ENCODE results near the gene SRC.

The SRC gene

DNA sequence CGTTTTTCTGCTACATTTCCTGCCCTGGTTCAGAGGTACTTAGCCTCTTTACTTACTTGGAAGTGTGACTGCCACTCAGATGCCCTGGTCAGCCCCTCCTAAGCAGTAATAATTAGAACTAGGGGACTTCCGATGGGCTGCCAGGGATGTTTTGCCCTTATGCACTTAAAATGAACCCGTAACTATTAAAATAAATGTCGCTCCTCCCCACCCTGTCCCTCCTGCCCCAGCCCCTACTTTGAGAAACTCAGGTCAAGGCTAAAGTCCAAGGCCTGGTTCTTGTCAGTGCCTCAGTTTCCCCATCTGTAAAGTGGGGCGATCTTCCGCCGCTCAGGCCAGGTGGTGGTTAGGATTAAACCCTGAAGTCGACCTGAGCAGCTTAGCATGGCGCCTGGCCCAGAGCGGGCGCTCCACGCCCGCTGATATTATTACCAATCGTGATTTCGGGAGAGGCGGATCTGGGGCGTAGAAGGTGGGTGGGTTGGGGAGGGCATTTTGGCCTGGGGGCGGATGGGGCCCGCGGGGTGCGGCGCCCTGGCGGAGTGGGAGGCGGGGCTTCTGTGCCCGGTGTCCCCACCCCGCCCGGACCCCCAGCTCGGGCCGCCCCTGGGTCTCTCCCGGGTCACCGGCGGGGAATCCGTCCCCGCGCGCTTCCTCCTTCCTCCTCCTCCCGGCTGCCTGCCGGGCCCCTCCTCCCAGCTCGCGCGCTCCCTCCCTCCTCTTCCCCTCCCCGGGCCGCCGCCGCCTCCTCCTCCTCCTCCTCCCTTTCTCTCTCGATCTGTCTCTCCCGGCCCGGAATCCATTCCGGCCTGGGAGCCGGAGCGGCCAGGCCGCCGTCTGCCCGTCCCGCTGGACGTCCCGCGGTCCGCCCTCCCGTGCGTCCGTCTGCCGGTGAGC lies at the start of gene SRC:
TSS of gene SRC (plus strand) at position 802 of the 897 bp plus-strand sequence. CDS start 38,014 bp downstream, outside the sequence.
- peak in 1 of 4 experiments; percentile 40 for DNase-seq

DNA sequence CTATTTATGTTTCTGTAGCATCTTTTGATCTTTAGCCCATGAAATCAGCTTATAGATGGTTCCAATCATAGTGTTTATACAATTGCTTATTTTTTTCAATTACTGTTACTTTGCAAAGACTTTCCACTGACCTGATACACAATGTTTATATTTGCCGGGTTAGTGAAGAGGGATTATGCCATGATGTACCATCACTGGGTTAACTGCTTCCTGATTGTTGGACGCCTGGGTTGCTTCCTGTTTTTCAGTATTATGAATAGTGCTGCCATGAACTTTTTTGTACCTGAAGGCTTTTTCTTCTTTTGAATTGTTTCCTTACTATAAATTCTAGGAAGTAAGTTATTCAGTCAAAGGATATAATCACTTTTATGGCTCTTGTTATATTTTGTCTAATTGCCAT lies 49.6 kb upstream of the SRC start:
- DNase-seq = no peak

DNA sequence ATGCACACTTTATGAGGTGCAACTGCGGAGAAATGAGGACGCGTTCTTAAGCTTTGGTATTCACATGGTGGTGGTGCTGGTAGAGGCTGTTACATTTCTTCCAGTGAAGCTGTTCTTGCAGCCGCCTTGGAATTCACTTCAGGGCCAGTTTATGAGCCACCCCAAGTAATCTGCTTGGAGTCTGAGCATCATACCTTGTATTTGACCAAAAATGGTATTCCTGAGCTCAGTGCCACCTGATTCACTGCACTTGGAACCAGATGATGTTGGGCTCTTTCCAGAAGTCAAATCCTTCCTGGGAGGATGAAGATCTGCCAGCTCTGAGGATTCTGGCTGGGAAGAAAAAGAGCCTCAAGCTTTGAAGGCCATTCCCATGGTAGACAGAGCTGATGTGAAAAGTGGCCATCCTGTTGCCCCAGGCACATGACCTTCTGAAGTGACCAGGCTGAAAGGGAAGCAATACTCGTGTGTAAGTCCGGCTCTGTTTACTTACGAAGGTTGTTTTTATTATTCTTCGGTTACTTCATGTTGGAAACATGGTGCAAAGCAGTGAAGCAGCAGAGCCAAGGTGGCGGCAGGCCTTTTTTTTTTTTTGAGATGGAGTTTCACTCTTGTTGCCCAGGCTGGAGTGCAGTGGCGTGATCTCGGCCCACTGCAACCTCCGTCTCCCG lies 48.7 kb upstream of the SRC start:
- no peak for DNase-seq

GRCh38 chr20:37298190-37298939 lies 47.6 kb upstream of the SRC start:
- DNase-seq = no peak

DNA sequence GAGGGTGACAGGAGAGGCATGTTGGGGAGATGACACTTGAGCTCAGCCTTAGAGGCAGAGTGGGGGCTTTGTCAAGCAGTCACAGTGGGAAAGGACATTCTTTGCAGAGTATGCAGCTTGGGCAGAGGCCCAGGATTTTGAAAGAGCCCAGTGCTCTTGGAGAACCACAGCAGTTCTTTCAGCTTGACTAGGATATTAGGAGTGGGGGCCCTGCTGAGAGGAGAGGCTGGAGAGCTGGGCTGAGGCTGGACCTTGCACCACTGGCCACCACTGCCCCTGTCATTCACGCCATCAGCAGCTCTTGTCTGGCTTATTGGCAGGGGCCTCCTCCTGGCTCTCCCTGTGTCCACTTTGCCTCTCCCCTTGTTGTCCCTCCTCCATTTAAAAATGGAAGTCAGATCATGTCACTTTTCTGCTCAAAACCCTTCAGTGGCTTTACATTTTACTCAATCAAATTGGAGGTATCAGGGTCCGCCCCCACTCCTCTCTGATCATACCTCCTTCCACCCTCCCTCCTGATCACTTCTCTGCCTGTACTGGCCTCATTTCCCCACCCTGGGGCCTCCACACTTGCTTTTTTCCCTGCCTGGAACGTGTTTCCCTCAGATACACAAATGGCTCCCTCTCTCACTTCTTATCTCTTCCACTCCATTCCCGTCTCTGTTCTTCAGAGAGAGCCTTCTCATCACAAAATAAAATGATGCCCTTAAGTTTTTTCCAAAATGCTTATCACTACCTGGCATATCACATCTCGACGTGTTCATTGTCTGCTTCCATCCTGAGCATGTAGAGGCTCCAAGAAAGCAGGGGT lies 46.0 kb upstream of the SRC start:
- no peak for DNase-seq

- no peak for DNase-seq
Measured at GRCh38 chr20:37301120-37301519, 44.8 kb upstream of the SRC start.

GRCh38 chr20:37301558-37301957 lies 44.4 kb upstream of the SRC start:
- DNase-seq = no peak

- no peak for DNase-seq
Measured at GRCh38 chr20:37302981-37303380, 43.0 kb upstream of the SRC start.

DNA sequence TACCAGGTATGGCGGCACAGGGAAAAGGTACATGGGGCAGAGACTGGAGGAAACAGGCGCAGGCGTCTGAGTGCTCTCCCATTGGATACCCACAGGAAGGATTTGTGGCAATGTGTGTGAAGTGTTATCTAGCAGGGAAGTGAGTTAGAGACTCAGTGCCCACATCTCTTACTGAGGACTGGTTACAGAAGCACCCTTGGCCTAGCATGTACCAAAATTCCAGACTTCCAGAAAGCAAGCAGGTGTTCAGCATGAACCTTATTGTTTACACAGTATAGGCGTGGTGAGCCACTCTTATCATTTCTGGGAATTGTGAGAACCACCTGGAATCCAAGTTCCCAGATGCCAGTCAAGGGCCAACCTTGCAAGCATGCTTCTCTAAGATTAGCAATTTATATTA lies 42.3 kb upstream of the SRC start:
- no peak for DNase-seq

DNA sequence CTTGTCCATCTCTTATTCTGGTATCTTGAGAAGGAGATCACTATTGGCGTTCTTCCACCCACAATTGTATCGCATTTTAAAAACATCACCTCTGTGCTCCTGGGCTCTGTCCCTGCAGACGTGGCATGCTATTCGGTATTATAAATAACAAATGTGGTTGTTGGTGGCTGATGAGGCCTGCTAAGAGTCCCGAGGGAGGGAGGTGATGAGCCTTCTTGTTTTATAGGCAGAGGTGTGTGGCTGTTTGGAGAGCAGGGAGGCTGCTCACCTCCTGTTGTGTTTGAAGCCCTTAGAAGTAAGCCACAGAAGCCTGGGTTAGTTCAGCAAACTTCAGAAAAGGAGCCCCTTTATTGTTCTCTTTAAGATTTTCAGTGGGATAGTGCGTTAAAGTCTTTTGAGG lies 40.9 kb upstream of the SRC start:
- no peak for DNase-seq

DNA sequence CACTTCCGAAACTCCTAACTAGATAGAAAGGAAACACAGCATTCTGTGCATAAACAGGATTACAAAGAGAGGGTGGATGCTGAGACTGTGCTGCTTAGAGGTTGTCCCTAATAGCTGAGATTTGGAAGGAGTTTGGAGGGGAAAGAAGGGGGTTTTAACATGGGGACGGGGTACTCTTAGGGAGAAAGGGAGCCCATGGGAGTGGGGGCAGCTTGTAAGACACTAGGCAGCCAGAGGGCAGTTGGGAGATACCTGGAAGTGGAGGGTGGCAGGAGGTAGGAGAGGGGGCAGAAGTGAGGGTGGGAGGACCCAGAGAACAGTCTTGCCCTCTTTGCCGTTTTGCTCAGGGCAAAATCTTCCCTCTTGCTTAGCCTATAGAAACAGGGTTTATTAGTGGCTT lies 40.1 kb upstream of the SRC start:
- no peak for DNase-seq

GRCh38 chr20:37308086-37309050 lies 37.6 kb upstream of the SRC start:
- no peak for DNase-seq

GRCh38 chr20:37309290-37309689 lies 36.6 kb upstream of the SRC start:
- no peak for DNase-seq

GRCh38 chr20:37309936-37310590 lies 35.9 kb upstream of the SRC start:
- DNase-seq = no peak

DNA sequence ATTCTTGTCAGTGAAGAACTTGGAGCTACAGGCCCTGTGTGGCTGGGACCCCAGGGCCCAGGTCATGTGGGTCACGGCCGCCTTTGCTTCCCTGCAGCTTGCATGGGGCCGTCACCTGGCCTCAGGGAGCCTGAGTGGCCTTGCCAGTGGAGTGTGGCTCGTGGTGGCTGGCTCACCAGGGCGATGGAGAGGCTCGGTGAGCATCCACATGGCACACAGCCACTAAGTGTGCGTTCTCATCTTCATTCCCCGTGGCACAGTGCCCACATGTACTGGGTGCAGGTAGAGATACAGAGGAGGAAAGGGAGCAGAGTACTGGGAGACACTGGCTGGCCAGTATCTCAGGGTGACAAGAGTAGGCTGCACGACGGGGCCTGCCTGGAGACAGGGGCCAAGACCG lies 35.0 kb upstream of the SRC start:
- no peak for DNase-seq

- no peak for DNase-seq
Measured at GRCh38 chr20:37311710-37312355, 34.1 kb upstream of the SRC start.

GRCh38 chr20:37313546-37314091 lies 32.3 kb upstream of the SRC start:
- DNase-seq = no peak

GRCh38 chr20:37314099-37314498 lies 31.8 kb upstream of the SRC start:
- no peak for DNase-seq

GRCh38 chr20:37314617-37315016 lies 31.3 kb upstream of the SRC start:
- no peak for DNase-seq

- DNase-seq = no peak
Measured at GRCh38 chr20:37315021-37315451, 30.9 kb upstream of the SRC start.
